ENCODE measurements around the gene MTHFSD.

MTHFSD gene

GRCh38 chr16:86510465-86511261 lies 44.4 kb downstream of the MTHFSD start, which contains the start of gene FOXF1:
TSS of gene FOXF1 (plus strand) at chr16:86510527. CDS start at chr16:86510570, 43 bp downstream.
- TF ChIP-seq CTCF (IDR thresholded peaks at IDR 0.05) = no peak
- Histone ChIP-seq H3K4me3 (peak within 1 kb of the TSS; percentile 84), H3K27ac (peak within 1 kb of the TSS; percentile 25 to 80)
- no peak for DNase-seq (ENCODE audit: low spot score)

GRCh38 chr16:86509759-86510464 lies 45.1 kb downstream of the MTHFSD start:
- Histone ChIP-seq H3K4me3 (peak overlapping the region; percentile 84), H3K27ac (peak overlapping the region; percentile 25 to 80)
- no peak for DNase-seq (ENCODE audit: low spot score)
- no peak for TF ChIP-seq CTCF (IDR thresholded peaks at IDR 0.05)

- TF ChIP-seq CTCF (IDR thresholded peaks at IDR 0.05) = no peak
- DNase-seq (ENCODE audit: low spot score) = no peak
- H3K27ac ChIP-seq = peak overlapping the region; percentile 25 to 80
- peak overlapping the region; percentile 84 for H3K4me3 ChIP-seq
Measured at GRCh38 chr16:86508947-86509758, 45.9 kb downstream of the MTHFSD start.

GRCh38 chr16:86508028-86508946 lies 46.7 kb downstream of the MTHFSD start:
- H3K27ac ChIP-seq = no peak overlapping the region
- TF ChIP-seq CTCF (IDR thresholded peaks at IDR 0.05) = no peak
- H3K4me3 ChIP-seq = peak overlapping the region; percentile 84
- DNase-seq (ENCODE audit: low spot score) = no peak

GRCh38 chr16:86507173-86508027 lies 47.6 kb downstream of the MTHFSD start:
- no peak for DNase-seq (ENCODE audit: low spot score)
- Histone ChIP-seq H3K4me3 (peak overlapping the region; percentile 84), H3K27ac (no peak overlapping the region)
- TF ChIP-seq CTCF (IDR thresholded peaks at IDR 0.05) = no peak

Measured in coronary artery (tissue), 2 donors.